Right kidney (tissue), 1 donor: ENCODE results near the gene PEX10.
"Not testable (repeated sequence)": the region's sequence is repeated elsewhere in the genome, so short reads cannot be mapped to it uniquely, and the experiment has no call there.

ENCODE experiments used
- DNase-seq: peaks from one replicate; pipeline ENCODE4 v3.0.0-alpha.2; 2016

The PEX10 gene

DNA sequence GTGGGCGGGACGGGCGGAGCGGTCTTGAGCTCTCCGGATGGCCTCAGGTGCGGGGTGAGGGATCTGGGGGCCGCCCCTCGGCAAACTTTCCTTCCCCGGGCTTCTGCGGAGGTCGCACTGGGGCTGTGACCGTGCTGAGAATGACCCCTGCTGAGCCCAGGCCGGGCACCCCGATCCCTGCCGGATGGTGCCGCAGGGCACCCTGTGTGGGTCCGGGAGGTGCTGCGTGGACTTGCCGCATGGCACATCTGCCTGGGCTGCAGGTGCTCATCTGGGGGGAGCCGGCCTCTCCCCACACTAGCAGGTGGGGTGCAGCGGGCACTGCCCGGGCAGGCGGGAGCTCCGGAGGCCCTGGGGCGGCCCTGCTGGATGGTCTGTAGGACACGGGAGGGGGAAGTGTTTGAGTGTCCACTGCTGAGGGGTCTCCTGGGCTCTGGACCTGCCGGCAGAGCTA is 31.8 kb upstream of the PEX10 start:
- no peak for DNase-seq

DNA sequence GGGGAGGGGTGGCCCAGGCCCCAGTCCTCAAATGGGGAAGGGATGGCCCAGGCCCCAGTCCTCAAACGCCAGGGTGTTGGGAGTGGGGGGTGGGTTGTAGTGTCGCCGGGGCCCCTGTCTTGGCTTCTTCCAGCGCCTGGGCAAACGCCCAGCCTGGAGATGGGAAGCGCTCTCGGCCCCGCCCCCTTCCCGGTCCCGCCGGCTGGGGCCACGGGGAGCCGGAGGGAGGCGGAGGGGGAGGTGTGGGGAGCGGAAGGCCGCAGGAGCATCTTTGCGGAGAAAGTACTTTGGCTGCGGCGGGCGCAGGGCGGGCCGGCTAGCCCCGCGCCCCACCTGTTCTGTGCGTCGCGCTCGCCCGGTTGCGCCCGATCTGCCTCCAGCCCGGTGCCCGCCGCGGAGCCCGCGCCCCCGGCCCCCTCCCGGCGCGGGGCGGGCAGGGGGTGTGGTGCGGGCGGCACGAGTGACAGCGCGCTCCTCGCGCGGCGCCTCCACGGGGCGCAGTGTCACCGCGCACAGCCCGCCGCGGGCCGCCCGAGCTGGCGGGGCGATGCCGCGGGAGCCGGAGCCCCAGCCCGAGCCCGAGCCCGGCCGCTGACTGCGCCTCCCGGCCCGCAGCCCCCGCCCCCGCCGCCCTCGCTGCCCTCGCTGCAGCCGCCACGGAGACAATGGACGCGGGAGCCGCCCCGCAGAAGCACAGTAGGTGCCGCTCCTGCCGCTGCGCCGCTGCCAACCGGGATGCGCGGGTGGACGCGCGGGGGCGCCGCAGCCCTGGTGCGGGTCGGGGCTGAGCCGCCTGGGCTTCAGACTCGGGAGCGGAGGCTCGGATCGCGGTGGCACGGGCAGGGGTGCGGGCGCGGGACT is 31.1 kb upstream of the PEX10 start:
- no peak for DNase-seq

GRCh38 chr1:2442661-2443060 is 30.3 kb upstream of the PEX10 start:
- DNase-seq, result no peak

- no peak for DNase-seq
These were observed 29.4 kb upstream of the PEX10 start for GRCh38 chr1:2441746-2442145.

- DNase-seq, result not testable (repeated sequence)
These were observed 28.0 kb upstream of the PEX10 start for GRCh38 chr1:2440346-2440745.

- DNase-seq, result no peak
These were observed 27.0 kb upstream of the PEX10 start for GRCh38 chr1:2439369-2439768.

DNA sequence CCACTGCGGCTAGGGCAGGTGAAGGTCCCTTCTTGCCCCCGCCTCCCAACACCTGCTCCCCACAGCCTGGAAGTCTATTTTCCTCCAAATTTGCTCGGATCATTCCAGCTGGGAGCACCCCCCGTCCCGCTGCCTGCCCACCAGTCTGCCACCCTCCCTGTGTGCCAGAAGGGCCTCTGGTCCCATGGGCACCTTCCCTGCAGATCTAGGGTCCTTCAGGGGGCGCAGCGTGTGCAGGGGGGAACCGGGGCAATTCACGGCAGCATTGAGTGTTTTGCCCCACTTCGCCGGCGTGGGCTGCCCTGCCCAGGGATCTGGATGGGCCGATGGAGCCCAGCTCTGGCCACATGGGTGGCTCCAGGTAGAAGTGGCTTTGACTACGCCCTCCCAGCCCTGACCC is 26.3 kb upstream of the PEX10 start:
- no peak for DNase-seq

- no peak for DNase-seq
These were observed 25.7 kb upstream of the PEX10 start for GRCh38 chr1:2438038-2438437.

DNA sequence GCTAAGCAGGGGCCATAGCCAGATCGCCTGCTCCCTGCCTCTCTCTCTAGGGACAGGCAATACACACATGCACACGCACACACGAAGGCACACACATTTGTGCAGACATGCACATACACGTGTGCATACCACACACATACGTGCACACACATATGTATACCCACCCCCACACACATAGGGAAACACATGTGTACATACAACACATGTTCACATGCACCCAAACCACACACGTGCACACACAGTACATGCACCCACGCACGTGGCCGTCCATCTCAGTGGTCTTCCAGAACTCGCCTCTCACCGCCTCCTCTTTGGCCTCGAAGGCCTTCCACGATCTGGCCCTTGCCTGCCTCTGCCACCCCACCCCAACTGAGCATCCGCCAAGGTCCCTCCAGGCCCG is 25.3 kb upstream of the PEX10 start:
- no peak for DNase-seq

- DNase-seq, result no peak
These were observed 24.5 kb upstream of the PEX10 start for GRCh38 chr1:2436876-2437275.

DNA sequence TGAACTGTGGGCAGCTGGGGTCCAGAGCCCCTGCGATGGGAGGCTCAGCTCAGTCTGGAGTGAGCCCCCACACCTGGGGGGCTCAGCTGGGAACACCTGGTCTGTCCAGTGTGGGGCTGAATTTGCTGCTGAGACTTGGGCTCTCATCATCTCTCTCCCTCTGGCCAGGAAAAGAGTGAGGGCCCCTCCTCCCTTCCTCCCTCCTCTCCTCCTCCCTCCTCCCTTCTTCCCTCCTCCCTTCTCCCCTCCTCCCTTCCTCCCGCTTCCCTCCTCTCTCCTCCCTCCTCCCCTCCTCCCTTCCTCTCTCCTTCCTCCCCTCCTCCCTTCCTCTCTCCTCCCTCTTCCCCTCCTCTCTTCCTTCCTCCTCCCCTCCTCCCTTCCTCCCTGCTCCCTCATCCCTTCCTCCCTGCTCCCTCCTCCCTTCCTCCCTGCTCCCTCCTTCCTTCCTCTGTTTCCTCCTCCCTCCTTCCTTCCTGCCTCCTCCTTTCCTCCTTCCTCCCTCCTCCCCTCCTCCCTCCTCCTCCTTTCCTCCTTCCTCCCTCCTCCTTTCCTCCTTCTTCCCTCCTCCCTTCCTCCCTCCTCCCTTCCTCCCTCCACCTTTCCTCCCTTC is 23.5 kb upstream of the PEX10 start:
- DNase-seq, result no peak

GRCh38 chr1:2435091-2435490 is 22.7 kb upstream of the PEX10 start:
- DNase-seq, result no peak

- DNase-seq, result no peak
These were observed 21.7 kb upstream of the PEX10 start for GRCh38 chr1:2433936-2434655.

DNA sequence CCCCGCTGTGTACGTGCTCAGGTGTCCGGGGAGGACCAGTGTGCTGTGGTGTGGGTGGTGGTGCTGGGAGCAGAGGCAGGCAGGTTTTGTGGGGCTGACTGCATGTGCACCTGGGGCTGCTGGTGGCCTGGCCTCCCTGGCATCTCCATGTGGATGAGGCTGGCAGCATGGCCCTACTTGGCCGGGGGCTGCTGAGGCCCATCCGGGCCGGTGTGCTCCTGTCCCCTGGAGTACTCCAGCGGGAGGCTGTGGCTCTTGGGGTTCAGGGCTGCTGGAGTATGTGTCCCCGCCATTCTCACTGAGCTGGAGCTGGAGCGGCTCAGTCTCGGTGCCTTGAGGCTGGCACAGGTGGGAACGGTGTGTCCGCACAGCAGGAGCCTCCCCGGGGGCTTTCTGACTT is 20.8 kb upstream of the PEX10 start:
- no peak for DNase-seq

GRCh38 chr1:2432441-2432844 is 20.1 kb upstream of the PEX10 start:
- no peak for DNase-seq

- no peak for DNase-seq
These were observed 19.2 kb upstream of the PEX10 start for GRCh38 chr1:2431518-2431917.

- no peak for DNase-seq
These were observed 18.7 kb upstream of the PEX10 start for GRCh38 chr1:2431103-2431502.

DNA sequence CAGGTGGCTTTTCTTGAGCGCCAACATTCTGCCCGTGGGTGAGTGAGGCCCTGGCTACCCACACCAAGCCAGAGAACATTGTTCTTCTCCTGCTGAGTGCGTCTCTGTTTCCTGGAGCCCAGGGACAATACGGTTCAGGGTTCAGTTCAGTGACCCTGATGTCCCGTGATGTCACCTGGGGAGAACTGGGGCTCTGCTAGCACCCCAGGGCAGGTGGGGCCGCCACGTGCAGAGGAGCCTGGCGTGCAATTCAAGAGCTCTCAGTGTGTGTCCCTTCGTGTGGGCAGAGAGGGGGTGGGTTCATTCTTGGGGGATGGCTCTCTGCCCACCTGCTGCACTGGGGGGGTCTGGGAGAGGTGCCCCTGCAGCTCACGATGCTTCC is 18.2 kb upstream of the PEX10 start:
- DNase-seq, result no peak

DNA sequence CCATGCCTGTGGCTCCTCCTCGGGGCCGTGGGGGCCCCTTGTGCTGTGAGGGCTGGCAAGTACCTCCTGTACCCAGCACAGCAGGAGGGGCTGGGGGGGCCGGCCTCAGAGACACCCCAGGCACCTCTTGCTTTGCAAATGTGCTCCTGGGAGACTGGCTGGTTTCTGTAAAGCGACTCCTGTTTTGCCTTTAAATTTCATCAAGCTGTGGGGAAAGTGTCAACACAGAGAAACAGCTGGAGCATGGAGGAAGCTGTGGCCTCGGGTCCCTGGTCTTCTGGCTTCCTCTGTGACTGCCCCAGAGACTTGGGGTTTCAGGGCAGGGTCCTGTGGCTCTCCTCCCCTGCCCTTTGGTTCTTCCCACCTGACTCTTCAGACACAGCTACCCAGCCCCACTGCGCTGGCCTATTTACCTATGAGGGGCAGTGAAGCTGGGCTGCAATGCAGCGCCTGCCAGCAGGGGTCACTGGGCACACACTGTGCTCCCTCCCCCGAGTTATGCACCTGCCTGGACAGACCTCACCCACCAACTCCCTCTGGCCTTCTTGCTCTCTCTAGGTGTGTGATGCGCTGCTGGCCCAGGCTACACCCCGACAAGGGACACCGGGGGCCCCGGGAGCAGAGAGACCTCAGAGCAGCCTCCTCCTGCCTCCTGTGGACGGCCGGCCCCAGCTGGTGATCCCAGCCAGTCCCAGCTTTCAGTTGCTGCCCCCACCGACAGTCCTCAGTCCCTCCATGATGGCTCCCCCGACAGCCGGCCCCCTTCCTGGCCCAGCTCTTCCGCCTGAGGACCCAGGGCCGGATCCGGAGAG is 17.6 kb upstream of the PEX10 start:
- no peak for DNase-seq

DNA sequence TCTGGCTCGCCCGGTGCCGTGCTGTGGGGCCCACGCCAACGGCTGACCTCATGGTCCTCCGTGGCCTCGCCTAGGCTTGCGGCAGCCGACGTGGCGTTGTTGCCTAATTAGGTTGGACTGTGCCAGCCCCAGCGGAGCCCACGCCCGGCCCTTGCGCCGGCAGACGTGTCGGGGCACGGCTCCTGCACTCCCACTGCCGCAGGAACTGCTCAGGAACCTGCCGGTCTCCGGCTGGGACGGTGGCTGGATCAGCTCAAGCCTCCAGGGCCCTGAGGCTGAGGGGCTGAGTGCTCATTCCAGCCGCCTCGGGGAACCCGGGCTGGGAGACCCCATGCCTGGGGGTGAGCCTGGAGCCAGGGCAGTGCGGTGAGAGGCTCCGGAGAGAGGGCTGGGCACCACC is 16.1 kb upstream of the PEX10 start:
- DNase-seq, result no peak

- DNase-seq, result no peak
These were observed 15.6 kb upstream of the PEX10 start for GRCh38 chr1:2427976-2428375.

- DNase-seq, result no peak
These were observed 14.7 kb upstream of the PEX10 start for GRCh38 chr1:2427051-2427450.

DNA sequence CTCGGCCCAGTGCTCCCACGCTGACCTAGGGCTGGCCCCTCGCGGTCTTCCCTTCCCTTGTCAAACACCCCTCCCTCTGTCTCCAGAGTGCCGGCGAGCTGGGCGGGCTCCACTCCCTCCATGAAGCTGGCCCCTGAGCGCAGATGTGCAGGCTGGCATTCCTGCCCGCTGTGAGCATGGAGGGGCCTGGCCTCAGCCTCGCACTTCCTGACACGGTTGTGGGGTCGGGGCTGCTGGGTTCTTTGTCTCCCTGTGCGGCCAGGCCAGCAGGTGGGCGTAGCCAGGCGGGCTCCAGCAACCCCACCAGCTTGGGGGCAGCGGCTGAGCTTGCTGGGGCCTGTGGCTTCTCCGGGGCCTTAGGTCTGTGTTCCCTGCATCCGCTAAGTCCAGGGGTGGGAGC is 14.2 kb upstream of the PEX10 start:
- DNase-seq, result no peak
